PC-9 (cell line): ENCODE results near the gene YBX1.

Source experiments
- CTCF ChIP-seq: fragments of 200-600 bp; sonication (generic); conservative IDR thresholded peaks from 2 replicates; pipeline ENCODE4 v1.6.1; 2017; ENCODE audit warnings: mixed run types, antibody characterized with exemption, mild to moderate bottlenecking, moderate library complexity
- EZH2 ChIP-seq: fragments of 200-600 bp; sonication (generic); IDR thresholded peaks from 2 replicates; pipeline ENCODE4 v1.8.0; 2017; ENCODE audit warnings: antibody characterized with exemption, low read depth

- TF ChIP-seq CTCF = no peak
- TF ChIP-seq EZH2 = no peak
Measured at GRCh38 chr1:42700006-42700405, 17.8 kb downstream of the YBX1 start.
